Liver (tissue), 3 donors: ENCODE results near the gene METTL21A.

Experiments
- EGR1 ChIP-seq, 2 donors: IDR thresholded peaks; 2 replicates each; pipeline ENCODE4 v1.6.1; 2016 to 2018; ENCODE audit warnings: antibody characterized with exemption in 2 of 2, low read depth in 2 of 2
- FOXA1 ChIP-seq: IDR thresholded peaks from 2 replicates; pipeline ENCODE4 v1.6.1; 2016; ENCODE audit warnings: antibody characterized with exemption
- GABPA ChIP-seq, 2 donors: IDR thresholded peaks in 1 of 2; conservative IDR thresholded peaks in 1 of 2; 2 replicates each; pipeline ENCODE4 v1.6.1; 2016; ENCODE audit warnings: antibody characterized with exemption in 2 of 2, mild to moderate bottlenecking in 1 of 2, moderate library complexity in 1 of 2
- HNF4A ChIP-seq, 2 donors: conservative IDR thresholded peaks; 2 replicates each; pipeline ENCODE4 v1.6.1; 2016; ENCODE audit warnings: antibody characterized with exemption in 2 of 2, mild to moderate bottlenecking in 2 of 2
- JUND ChIP-seq, 2 donors: IDR thresholded peaks; 2 replicates each; pipeline ENCODE4 v1.6.1; 2016; ENCODE audit warnings: antibody characterized with exemption in 2 of 2
- NR2F2 ChIP-seq: IDR thresholded peaks from 2 replicates; pipeline ENCODE4 v1.6.1; 2016; ENCODE audit warnings: antibody characterized with exemption
- RAD21 ChIP-seq, 2 donors: IDR thresholded peaks; 2 replicates each; pipeline ENCODE4 v1.6.1; 2016; ENCODE audit warnings: antibody characterized with exemption in 2 of 2, mild to moderate bottlenecking in 2 of 2
- SP1 ChIP-seq: IDR thresholded peaks from 2 replicates; pipeline ENCODE4 v1.6.1; 2018; ENCODE audit warnings: antibody characterized with exemption, mild to moderate bottlenecking
- TAF1 ChIP-seq: conservative IDR thresholded peaks from 2 replicates; pipeline ENCODE4 v1.6.1; 2016; ENCODE audit warnings: antibody characterized with exemption, mild to moderate bottlenecking
- YY1 ChIP-seq: IDR thresholded peaks from 2 replicates; pipeline ENCODE4 v1.6.1; 2016; ENCODE audit warnings: antibody characterized with exemption, mild to moderate bottlenecking
- TF ChIP-seq, protein P1 (sequence below): fragments of 150-350 bp; IDR thresholded peaks from 2 replicates; pipeline ENCODE4 v1.5.1; 2017; ENCODE audit warnings: improper control_type of control experiment, low read depth, low read length; ENCODE audit not compliant: missing input control
- TF ChIP-seq, protein P2 (sequence below): IDR thresholded peaks from 2 replicates; pipeline ENCODE4 v1.6.1; 2016; ENCODE audit warnings: antibody characterized with exemption, mild to moderate bottlenecking
- TF ChIP-seq, protein P3 (sequence below): IDR thresholded peaks from 2 replicates; pipeline ENCODE4 v1.6.1; 2016; ENCODE audit warnings: antibody characterized with exemption
- TF ChIP-seq, protein P4 (sequence below): IDR thresholded peaks from 2 replicates; pipeline ENCODE4 v1.6.1; 2016; ENCODE audit warnings: antibody characterized with exemption
- donor health status: healthy.
- donor health status: healthy.

DNA sequence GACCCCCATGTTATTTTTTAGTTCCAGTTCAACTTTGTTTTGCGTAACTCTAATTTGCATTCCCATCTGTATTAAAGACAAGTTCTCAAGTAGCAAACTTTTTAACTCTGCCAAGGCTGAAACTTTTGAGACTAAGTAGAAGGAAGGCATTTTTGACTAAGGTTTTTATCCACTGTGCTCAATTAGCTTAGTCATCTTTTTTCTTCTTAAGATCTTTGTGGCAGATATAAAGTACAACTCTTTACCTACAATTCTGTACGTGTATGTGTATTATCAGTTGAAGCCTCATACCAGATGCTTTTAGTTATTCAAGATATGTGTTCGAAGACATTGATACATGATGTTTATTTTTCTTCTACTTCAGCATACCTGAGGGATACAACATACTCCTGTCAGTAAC is 53.8 kb downstream of the METTL21A start:
- TF ChIP-seq, protein P1, sequence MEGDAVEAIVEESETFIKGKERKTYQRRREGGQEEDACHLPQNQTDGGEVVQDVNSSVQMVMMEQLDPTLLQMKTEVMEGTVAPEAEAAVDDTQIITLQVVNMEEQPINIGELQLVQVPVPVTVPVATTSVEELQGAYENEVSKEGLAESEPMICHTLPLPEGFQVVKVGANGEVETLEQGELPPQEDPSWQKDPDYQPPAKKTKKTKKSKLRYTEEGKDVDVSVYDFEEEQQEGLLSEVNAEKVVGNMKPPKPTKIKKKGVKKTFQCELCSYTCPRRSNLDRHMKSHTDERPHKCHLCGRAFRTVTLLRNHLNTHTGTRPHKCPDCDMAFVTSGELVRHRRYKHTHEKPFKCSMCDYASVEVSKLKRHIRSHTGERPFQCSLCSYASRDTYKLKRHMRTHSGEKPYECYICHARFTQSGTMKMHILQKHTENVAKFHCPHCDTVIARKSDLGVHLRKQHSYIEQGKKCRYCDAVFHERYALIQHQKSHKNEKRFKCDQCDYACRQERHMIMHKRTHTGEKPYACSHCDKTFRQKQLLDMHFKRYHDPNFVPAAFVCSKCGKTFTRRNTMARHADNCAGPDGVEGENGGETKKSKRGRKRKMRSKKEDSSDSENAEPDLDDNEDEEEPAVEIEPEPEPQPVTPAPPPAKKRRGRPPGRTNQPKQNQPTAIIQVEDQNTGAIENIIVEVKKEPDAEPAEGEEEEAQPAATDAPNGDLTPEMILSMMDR: no peak
- TF ChIP-seq, protein P2, sequence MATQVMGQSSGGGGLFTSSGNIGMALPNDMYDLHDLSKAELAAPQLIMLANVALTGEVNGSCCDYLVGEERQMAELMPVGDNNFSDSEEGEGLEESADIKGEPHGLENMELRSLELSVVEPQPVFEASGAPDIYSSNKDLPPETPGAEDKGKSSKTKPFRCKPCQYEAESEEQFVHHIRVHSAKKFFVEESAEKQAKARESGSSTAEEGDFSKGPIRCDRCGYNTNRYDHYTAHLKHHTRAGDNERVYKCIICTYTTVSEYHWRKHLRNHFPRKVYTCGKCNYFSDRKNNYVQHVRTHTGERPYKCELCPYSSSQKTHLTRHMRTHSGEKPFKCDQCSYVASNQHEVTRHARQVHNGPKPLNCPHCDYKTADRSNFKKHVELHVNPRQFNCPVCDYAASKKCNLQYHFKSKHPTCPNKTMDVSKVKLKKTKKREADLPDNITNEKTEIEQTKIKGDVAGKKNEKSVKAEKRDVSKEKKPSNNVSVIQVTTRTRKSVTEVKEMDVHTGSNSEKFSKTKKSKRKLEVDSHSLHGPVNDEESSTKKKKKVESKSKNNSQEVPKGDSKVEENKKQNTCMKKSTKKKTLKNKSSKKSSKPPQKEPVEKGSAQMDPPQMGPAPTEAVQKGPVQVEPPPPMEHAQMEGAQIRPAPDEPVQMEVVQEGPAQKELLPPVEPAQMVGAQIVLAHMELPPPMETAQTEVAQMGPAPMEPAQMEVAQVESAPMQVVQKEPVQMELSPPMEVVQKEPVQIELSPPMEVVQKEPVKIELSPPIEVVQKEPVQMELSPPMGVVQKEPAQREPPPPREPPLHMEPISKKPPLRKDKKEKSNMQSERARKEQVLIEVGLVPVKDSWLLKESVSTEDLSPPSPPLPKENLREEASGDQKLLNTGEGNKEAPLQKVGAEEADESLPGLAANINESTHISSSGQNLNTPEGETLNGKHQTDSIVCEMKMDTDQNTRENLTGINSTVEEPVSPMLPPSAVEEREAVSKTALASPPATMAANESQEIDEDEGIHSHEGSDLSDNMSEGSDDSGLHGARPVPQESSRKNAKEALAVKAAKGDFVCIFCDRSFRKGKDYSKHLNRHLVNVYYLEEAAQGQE: no peak
- no peak for TF ChIP-seq YY1
- TF ChIP-seq RAD21 (IDR thresholded peaks at IDR 0.05): no peak
- TF ChIP-seq HNF4A (conservative IDR thresholded peaks at IDR 0.05): no peak
- TF ChIP-seq, protein P3, sequence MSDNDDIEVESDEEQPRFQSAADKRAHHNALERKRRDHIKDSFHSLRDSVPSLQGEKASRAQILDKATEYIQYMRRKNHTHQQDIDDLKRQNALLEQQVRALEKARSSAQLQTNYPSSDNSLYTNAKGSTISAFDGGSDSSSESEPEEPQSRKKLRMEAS: no peak
- TF ChIP-seq JUND (IDR thresholded peaks at IDR 0.05): no peak
- no peak for TF ChIP-seq NR2F2
- TF ChIP-seq GABPA (IDR thresholded peaks at IDR 0.05 in 1 of 2, conservative IDR thresholded peaks at IDR 0.05 in 1 of 2): no peak
- no peak for TF ChIP-seq TAF1
- no peak for TF ChIP-seq SP1
- TF ChIP-seq, protein P4, sequence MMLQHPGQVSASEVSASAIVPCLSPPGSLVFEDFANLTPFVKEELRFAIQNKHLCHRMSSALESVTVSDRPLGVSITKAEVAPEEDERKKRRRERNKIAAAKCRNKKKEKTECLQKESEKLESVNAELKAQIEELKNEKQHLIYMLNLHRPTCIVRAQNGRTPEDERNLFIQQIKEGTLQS: no peak
- TF ChIP-seq EGR1 (IDR thresholded peaks at IDR 0.05; ENCODE audit: low read depth in 2 of 2): no peak
- no peak for TF ChIP-seq FOXA1
